BJ (cell line): ENCODE results near the gene PYGO2. TPM values are rescaled to one million over a fixed set of nuclear protein-coding genes. Genes with fewer than 3 reads are reported as not detected.

ENCODE experiments used
- CTCF ChIA-PET: fragments of 350-600 bp; formaldehyde crosslinking; extraction: SDS; loops from one replicate; lab custom pipeline; 2021; ENCODE audit warnings: antibody characterized with exemption, inconsistent platforms; lab: Yijun Ruan, JAX
- POLR2A ChIA-PET: fragments of 300-600 bp; sonication (Branson Sonifier 250); formaldehyde crosslinking; extraction: SDS; loops from one replicate; lab custom pipeline; 2021; ENCODE audit warnings: antibody characterized with exemption; lab: Charles Lee
- DNase-seq: peaks from one replicate; pipeline ENCODE4 v3.0.0-alpha.2; 2011; ENCODE audit warnings: low read depth
- H3K27me3 ChIP-seq: 2 replicates; pipeline ENCODE4 v1.6.0; 2011; ENCODE audit warnings: low read length; ENCODE audit not compliant: control insufficient read depth, insufficient read depth
- H3K36me3 ChIP-seq: 2 replicates; pipeline ENCODE4 v1.5.1; 2011; ENCODE audit warnings: low read length; ENCODE audit not compliant: control insufficient read depth, insufficient read depth
- H3K4me3 ChIP-seq: 2 replicates; pipeline ENCODE4 v1.5.1; 2011; ENCODE audit warnings: low read depth, mild to moderate bottlenecking, control low read depth, low read length
- polyA plus RNA-seq: library from polyadenylated mRNA; depleted of rRNA; stranded (reverse); fragments of >200 nt; gene quantifications from 2 replicates; pipeline ENCODE4 v1.2.3, GENCODE V29; 2011
- TF ChIP-seq, protein P1 (sequence below): IDR thresholded peaks from 2 replicates; pipeline ENCODE4 v1.5.1; 2011; ENCODE audit warnings: low read depth, mild to moderate bottlenecking, control low read depth, inconsistent platforms, low read length, moderate library complexity; ENCODE audit not compliant: insufficient read depth

Gene PYGO2
- polyA plus RNA-seq, 1 experiment: 21.0 TPM

DNA sequence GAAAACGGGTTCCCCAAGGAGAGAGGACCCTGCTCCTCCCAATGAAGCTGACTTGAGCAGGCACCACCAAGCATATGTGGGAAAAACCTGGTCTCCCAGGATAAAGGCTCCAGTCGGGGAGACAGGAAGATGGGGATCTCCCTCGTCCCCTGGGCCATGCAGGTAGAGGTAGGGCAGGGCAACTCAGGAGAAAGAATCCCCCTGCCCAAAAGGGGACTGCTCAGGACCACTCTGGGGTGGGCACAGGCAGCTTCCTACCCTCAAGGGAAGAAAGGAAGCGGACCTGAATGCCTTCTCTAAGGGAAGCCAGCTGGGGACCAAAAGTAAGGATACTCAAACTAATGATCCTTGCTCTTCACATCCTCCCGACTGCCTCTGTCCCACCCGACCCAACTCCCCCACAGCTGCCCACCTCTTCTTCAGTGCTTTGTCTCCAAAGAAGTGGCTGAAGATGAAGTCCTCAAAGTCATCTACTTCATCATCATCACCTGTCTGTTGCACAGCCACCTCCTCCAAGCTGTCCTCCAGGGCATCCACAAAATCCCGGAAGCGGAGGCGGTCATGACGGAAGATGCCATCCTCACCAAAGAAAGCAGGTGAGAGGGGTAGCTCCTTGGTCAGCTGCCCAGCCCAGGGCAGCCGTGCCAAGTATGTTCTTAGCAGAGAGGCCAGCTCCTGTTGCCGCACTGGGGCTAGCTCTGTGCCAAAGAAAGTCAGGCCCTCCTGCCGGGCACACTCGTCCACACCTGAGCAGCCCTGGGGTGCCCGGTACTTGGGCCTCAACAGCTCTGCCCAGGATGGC is 16.2 kb downstream of the PYGO2 start:
- TF ChIP-seq, protein P1, sequence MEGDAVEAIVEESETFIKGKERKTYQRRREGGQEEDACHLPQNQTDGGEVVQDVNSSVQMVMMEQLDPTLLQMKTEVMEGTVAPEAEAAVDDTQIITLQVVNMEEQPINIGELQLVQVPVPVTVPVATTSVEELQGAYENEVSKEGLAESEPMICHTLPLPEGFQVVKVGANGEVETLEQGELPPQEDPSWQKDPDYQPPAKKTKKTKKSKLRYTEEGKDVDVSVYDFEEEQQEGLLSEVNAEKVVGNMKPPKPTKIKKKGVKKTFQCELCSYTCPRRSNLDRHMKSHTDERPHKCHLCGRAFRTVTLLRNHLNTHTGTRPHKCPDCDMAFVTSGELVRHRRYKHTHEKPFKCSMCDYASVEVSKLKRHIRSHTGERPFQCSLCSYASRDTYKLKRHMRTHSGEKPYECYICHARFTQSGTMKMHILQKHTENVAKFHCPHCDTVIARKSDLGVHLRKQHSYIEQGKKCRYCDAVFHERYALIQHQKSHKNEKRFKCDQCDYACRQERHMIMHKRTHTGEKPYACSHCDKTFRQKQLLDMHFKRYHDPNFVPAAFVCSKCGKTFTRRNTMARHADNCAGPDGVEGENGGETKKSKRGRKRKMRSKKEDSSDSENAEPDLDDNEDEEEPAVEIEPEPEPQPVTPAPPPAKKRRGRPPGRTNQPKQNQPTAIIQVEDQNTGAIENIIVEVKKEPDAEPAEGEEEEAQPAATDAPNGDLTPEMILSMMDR: no peak
- Histone ChIP-seq H3K27me3 (no peaks in the 10 kb centered on the region), H3K36me3 (peaks cover 8% of the 10 kb centered on the region), H3K4me3 (no peak overlapping the region)
- CTCF ChIA-PET: interaction anchor here (0.6 to 1.8 kb wide), 9 partner anchors 9 to 615 kb away, joined by 3 to 10 read pairs (median 4); partner anchors contain the start of gene PMVK
- no peak for DNase-seq
- POLR2A ChIA-PET: interaction anchor here (0.7 kb wide), 1 partner anchor 466 kb away, joined by 3 read pairs; no protein-coding TSS in a partner anchor

DNA sequence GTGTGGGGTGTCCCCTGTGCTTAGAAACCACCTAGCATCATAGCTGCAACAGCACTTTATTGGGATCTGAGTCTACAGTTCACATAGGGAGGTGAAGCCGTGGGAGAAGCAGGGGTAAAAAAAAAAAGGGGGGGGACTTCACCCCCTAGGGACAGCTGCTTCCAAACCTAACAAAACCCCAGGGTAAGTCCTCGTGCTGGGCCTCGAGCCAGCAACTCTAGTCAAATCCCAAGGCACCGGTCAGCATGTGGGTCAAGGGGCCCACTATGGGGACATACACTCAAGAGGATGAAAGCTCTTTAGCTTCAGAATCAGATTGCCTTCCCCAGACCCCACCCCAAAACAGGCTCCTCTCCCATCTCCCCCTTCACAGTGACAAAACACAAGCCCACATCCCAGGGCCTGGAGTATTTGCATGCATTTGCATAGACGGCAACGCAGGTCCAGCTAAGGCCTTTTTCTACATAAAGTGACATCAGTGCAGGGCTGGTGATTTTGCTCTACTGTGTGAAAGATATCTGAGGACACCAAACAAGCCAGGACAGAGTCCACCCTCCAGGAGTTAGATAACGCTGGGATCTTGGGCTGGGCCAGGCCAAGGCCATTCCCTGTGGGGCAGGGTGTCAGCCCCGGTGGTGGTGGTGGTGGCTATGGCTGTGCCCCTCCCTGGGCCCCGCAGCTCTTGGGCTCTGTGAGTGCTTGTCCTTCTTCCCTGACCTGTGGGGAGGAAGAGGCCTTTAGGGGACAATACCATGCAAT is 17.0 kb downstream of the PYGO2 start:
- CTCF ChIA-PET: interaction anchor here (0.6 to 1.8 kb wide), 17 partner anchors 8 to 614 kb away, joined by 3 to 10 read pairs (median 3); partner anchors contain the start of gene PMVK
- DNase-seq: no peak

DNA sequence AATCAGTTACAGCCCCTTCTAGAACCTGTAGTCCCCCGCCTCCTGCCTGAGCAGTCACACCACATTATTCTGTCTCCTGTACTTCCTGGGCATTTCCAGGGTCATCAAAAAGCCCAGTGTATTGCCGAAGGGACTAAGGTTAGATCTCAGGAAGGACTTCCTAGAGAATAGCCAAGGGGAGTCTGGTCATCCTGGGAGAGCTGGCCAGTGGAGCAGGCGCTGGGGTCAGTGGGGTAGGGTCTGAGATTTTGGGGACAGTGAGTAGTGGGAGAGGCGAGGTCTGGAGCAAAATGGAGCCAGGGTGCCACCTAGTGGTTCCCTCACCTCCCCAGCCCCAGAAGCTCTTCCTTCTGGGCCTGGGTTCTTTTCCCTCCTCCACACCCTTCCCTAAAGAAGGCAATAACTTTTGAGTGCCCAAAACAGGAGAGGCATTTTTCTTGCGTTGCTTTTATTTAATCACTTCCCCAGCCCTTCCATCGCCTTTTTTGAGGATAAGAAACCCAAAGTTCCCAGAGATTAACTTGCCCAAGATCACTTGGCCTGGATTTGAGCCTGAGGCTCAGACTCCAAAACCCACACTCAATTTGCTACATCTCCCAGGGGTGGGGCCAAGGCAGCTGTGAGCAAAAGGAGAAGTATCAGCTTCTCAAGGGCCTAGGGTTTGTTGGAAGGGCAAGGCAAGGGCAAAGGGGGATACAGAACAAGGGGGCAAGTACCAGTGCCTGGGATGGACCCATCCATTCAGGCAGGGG is 17.8 kb downstream of the PYGO2 start:
- TF ChIP-seq, protein P1: peak; percentile 78
- no peak for DNase-seq
- H3K36me3 ChIP-seq: peaks cover 8% of the 10 kb centered on the region
- H3K4me3 ChIP-seq: no peak overlapping the region
- ChIA-PET POLR2A (interaction anchor here (0.6 kb wide), 1 partner anchor 12 kb away, joined by 4 read pairs; the partner anchor contains the start of gene PBXIP1), CTCF (interaction anchor here (0.6 to 1.8 kb wide), 14 partner anchors 8 to 368 kb away, joined by 3 to 10 read pairs (median 4); partner anchors contain the start of gene PMVK)
- H3K27me3 ChIP-seq: no peaks in the 10 kb centered on the region

More for the DNA sequence above, 17.0 kb downstream of the PYGO2 start:
- Histone ChIP-seq H3K4me3 (no peak overlapping the region), H3K27me3 (no peaks in the 10 kb centered on the region), H3K36me3 (peaks cover 8% of the 10 kb centered on the region)
- TF ChIP-seq, protein P1: no peak
- POLR2A ChIA-PET: interaction anchor here (0.7 kb wide), 1 partner anchor 465 kb away, joined by 3 read pairs; no protein-coding TSS in a partner anchor

DNA sequence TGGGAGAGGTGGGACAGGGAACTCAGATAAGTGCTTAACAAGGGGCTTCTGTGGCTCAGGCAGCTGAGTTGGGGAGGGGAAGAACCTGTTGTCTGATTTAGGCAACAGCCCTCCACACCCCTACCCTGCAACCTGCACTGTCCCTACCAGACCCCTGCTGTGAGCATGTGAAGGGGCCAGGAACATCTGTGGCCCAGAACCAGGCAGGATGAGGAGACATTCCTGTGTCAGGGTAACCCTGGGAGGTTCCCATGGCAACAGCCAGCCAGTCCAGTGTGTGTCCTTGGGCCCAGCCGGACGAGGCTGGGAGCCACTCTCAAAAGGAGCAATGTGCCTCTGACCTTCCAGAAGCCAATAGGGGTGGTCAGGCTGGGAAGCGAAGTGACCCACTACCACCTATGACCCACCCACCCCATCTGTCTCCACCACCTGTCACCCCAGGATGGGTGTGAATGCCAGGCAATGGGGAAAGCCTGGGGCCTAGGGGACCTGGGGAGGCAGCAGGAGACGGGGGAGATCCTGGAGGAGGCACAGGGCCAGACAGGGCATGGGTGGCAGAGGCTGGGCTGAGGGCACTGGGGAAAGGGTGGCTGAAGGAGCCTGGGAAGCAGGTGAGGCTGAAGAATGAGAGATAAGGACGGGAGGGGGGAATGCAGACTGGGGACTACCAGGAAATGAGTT is 20.1 kb downstream of the PYGO2 start:
- CTCF ChIA-PET: interaction anchor here (1.1 kb wide), 1 partner anchor 462 kb away, joined by 5 read pairs; no protein-coding TSS in a partner anchor

More for the DNA sequence above, 20.1 kb downstream of the PYGO2 start:
- no peak for DNase-seq
- POLR2A ChIA-PET: no interaction called here
- TF ChIP-seq, protein P1: no peak
- Histone ChIP-seq H3K4me3 (no peak overlapping the region), H3K27me3 (no peaks in the 10 kb centered on the region), H3K36me3 (peaks cover 4% of the 10 kb centered on the region; the same call in 1 of the 2 replicates)
